Mesendoderm (in vitro differentiated cells): ENCODE measurements around the gene BRD3OS.

ENCODE experiments used
- DNase-seq: peaks from one replicate; pipeline ENCODE4 v3.0.0; 2013
- H2AK5ac ChIP-seq: 2 replicates; pipeline ENCODE4 v1.6.1; 2013; ENCODE audit warnings: low read length, inconsistent platforms
- H2BK120ac ChIP-seq: 2 replicates; pipeline ENCODE4 v1.6.1; 2013; ENCODE audit warnings: low read depth, mild to moderate bottlenecking, low read length, moderate library complexity, mixed read lengths
- H2BK15ac ChIP-seq: replicated peaks from 2 replicates; pipeline ENCODE4 v1.6.1; 2013; ENCODE audit warnings: low read depth, mild to moderate bottlenecking, moderate library complexity
- H2BK5ac ChIP-seq: 2 replicates; pipeline ENCODE4 v1.6.1; 2013; ENCODE audit warnings: low read length, inconsistent platforms
- H3K18ac ChIP-seq: 2 replicates; pipeline ENCODE4 v1.6.1; 2013; ENCODE audit warnings: mild to moderate bottlenecking, low read length, mixed read lengths
- H3K23ac ChIP-seq: one replicate; pipeline ENCODE4 v1.6.1; 2013; ENCODE audit warnings: low read length
- H3K27ac ChIP-seq: 2 replicates; pipeline ENCODE4 v1.5.1; 2013; ENCODE audit warnings: low read depth, mild to moderate bottlenecking, inconsistent platforms, low read length, moderate library complexity
- H3K27me3 ChIP-seq: 2 replicates; pipeline ENCODE4 v1.6.1; 2013; ENCODE audit warnings: low read length, control low read depth, mild to moderate bottlenecking, inconsistent platforms; ENCODE audit not compliant: insufficient read depth, poor library complexity
- H3K36me3 ChIP-seq: 2 replicates; pipeline ENCODE4 v1.6.1; 2013; ENCODE audit warnings: low read length, inconsistent platforms; ENCODE audit not compliant: control insufficient read depth, insufficient read depth
- H3K4ac ChIP-seq: one replicate; pipeline ENCODE4 v1.6.1; 2013; ENCODE audit warnings: low read depth, mild to moderate bottlenecking, low read length, moderate library complexity
- H3K4me1 ChIP-seq: 2 replicates; pipeline ENCODE4 v1.6.1; 2013; ENCODE audit warnings: low read depth, low read length, inconsistent platforms; ENCODE audit not compliant: control insufficient read depth
- H3K4me2 ChIP-seq: 2 replicates; pipeline ENCODE4 v1.6.1; 2013; ENCODE audit warnings: low read length
- H3K4me3 ChIP-seq: 2 replicates; pipeline ENCODE4 v1.5.1; 2013; ENCODE audit warnings: mild to moderate bottlenecking, low read length
- H3K56ac ChIP-seq: one replicate; pipeline ENCODE4 v1.6.1; 2013; ENCODE audit warnings: low read length
- H3K79me1 ChIP-seq: 2 replicates; pipeline ENCODE4 v1.6.1; 2013; ENCODE audit warnings: low read length, inconsistent platforms
- H3K79me2 ChIP-seq: 2 replicates; pipeline ENCODE4 v1.6.1; 2013; ENCODE audit warnings: mild to moderate bottlenecking, low read length; ENCODE audit not compliant: control insufficient read depth, insufficient read depth
- H3K9ac ChIP-seq: 2 replicates; pipeline ENCODE4 v1.6.1; 2013; ENCODE audit warnings: low read length, inconsistent platforms
- H4K5ac ChIP-seq: one replicate; pipeline ENCODE4 v1.6.1; 2013; ENCODE audit warnings: low read length
- H4K8ac ChIP-seq: one replicate; pipeline ENCODE4 v1.6.1; 2013; ENCODE audit warnings: low read depth, mild to moderate bottlenecking, control low read depth, low read length, moderate library complexity
- WGBS: extraction: QIAGEN DNeasy Blood & Tissue Kit; methylation state at CpG from one replicate; pipeline ENCODE4 v1.1.7; 2013; ENCODE audit warnings: low lambda C conversion rate, missing lambda C conversion rate; ENCODE audit not compliant: insufficient coverage; ENCODE audit errors: extremely low coverage; 5-methylcytosine and 5-hydroxymethylcytosine counted together

BRD3OS gene

DNA sequence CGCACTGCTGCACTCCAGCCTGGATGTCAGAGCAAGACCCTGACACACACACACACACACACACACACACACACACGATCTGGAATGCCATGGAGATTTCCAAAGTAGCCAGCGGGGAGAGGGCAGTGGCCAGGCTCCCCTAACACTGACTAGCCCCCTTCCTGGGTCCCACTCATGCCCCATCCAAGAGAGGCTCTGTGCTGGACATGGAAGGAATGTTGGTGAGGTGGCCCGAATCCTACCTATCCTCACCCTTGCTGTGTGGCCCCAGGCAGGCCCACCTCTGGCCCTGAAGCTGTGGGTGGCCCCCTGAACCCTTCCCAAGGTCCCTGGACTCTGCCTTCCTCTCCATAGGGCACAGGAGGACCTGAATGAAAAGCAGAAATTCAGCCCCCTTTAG lies 35.3 kb downstream of the BRD3OS start:
- Histone ChIP-seq H2BK120ac (no peak overlapping the region), H3K9ac (no peak overlapping the region), H2BK15ac (no peak overlapping the region), H3K27me3 (no peaks in the 10 kb centered on the region), H3K4me1 (peaks cover under 1% of the 10 kb centered on the region), H3K36me3 (no peaks in the 10 kb centered on the region), H2AK5ac (no peak overlapping the region), H3K23ac (no peak overlapping the region), H4K8ac (no peak overlapping the region), H3K56ac (no peak overlapping the region), H3K79me1 (peaks cover 33% of the 10 kb centered on the region), H3K4ac (no peak overlapping the region), H3K4me3 (no peak overlapping the region), H3K18ac (no peak overlapping the region), H3K79me2 (peaks cover 92% of the 10 kb centered on the region), H3K4me2 (no peak overlapping the region), H2BK5ac (no peak overlapping the region), H3K27ac (no peak overlapping the region), H4K5ac (no peak overlapping the region)
- DNase-seq, result no peak
- no CpG with 5 or more reads among the region's 4 CpGs for WGBS

DNA sequence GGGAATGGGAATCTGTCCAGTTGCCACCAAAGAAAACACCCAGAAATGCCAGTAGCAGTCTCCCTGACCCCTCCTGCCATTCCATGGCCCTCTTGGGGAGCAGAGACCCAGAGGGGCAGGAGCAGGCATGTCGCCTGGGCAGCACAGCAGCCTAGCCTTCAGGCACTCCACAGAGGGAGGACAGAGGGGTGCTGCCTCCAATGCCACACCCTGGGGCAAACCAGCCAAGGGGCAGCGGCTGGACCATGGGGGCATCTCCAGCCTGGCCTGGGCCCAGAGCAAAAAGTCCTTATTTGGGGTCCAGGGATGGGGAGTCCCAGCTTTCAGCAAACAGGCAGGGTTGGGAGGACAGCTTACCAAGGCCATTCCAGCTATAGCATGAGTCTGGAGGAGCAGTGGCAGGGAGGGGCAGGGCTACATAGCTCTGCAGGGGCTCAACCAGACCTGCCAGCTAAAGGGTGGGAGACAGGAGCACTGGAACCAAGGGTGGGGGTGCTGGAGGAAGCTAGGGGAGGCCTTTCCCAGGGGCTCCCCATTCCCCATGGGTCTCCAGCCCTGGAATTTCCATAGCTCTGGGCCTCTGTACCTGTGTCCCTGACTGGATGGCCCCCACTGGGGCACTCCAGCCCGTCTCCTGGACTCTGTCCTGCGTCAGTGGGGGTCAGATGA lies 35.9 kb downstream of the BRD3OS start:
- H3K79me1 ChIP-seq, result peaks cover 34% of the 10 kb centered on the region
- no peak overlapping the region for H2BK120ac ChIP-seq
- H3K18ac ChIP-seq, result no peak overlapping the region
- H3K56ac ChIP-seq, result no peak overlapping the region
- no peak overlapping the region for H4K8ac ChIP-seq
- no peak overlapping the region for H3K4me3 ChIP-seq
- no peak overlapping the region for H3K9ac ChIP-seq
- no peaks in the 10 kb centered on the region for H3K36me3 ChIP-seq
- H3K4me2 ChIP-seq, result no peak overlapping the region
- no peak overlapping the region for H2AK5ac ChIP-seq
- DNase-seq, result no peak
- H3K23ac ChIP-seq, result no peak overlapping the region
- no peak overlapping the region for H4K5ac ChIP-seq
- no CpG with 5 or more reads among the region's 4 CpGs for WGBS
- no peaks in the 10 kb centered on the region for H3K27me3 ChIP-seq
- no peak overlapping the region for H3K4ac ChIP-seq
- H2BK15ac ChIP-seq, result no peak overlapping the region
- H3K27ac ChIP-seq, result no peak overlapping the region
- H3K79me2 ChIP-seq, result peaks cover 92% of the 10 kb centered on the region
- no peak overlapping the region for H2BK5ac ChIP-seq
- H3K4me1 ChIP-seq, result peaks cover 5% of the 10 kb centered on the region

DNA sequence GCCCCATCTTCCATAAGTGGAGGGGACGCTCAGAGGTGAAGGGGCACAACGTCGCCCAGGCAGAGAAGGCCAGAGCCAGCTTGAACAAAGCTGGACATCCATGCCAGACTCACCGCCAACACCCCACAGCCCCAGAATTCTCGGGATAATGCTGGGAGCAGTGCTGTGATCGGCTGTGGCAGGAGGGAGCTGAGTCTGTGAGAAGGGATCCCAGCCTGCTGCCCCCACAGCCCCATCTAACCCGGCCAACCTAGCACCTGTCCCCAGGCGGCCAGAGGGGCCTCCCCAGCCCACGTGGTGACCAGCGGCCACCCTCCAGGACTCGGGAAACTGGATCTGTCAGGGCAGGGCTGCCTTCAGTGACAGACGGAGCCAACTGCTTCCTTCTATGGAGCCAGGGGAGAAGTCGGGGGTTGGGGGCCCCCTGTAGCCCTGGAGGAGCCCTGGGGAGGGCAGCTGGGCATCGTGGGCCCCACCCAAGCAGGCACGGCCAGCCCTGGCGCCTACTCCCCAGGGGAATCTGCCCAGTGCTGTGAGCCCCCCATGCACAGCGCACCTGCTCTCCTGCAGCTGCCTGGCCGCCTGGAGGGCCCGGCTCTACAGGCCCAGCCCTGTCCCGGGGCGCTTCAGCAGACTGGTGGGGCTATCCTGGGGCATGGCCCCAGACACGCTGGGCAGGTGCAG lies 36.5 kb downstream of the BRD3OS start:
- H3K9ac ChIP-seq, result no peak overlapping the region
- no peaks in the 10 kb centered on the region for H3K27me3 ChIP-seq
- H3K27ac ChIP-seq, result no peak overlapping the region
- no CpG with 5 or more reads among the region's 22 CpGs for WGBS
- H3K4me2 ChIP-seq, result no peak overlapping the region
- no peak overlapping the region for H2AK5ac ChIP-seq
- no peak overlapping the region for H4K8ac ChIP-seq
- H3K4me3 ChIP-seq, result no peak overlapping the region
- H2BK15ac ChIP-seq, result no peak overlapping the region
- no peak overlapping the region for H2BK5ac ChIP-seq
- H2BK120ac ChIP-seq, result no peak overlapping the region
- peaks cover 92% of the 10 kb centered on the region for H3K79me2 ChIP-seq
- no peak overlapping the region for H3K18ac ChIP-seq
- H3K4me1 ChIP-seq, result peaks cover 5% of the 10 kb centered on the region
- no peak overlapping the region for H4K5ac ChIP-seq
- no peak overlapping the region for H3K23ac ChIP-seq
- DNase-seq, result no peak
- peaks cover 33% of the 10 kb centered on the region for H3K79me1 ChIP-seq
- H3K36me3 ChIP-seq, result no peaks in the 10 kb centered on the region
- H3K4ac ChIP-seq, result no peak overlapping the region
- no peak overlapping the region for H3K56ac ChIP-seq

DNA sequence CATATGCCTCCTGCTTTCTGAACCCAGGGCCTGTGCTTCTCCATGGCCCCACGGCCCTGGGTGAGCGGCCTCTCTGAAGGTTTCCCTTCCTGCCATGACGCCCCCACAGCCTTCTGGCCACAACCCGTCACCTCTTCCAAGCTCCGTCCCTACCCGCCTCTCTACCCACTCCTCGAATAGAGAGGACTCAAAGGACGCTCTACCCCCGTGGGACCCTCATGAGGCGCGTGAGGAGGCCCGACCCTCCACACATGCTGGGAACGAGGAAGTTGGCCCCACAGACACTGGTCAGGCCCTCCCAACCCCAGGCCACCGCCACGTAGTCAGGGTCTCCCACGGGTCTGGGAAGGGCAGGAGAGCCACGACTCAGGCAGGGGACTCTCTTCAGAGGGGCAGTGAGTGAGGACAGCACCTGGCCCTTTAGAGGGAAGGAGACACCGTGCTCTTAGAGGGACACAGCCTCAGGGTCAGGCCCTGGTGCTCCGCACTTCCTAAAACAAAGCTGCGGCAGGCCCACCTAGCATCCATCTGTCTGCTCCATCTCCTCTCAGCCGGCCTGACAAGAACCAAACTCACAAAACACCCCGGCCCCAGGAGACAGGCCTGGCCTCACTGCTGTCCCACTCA lies 37.3 kb downstream of the BRD3OS start:
- Histone ChIP-seq H2BK15ac (no peak overlapping the region), H3K36me3 (no peaks in the 10 kb centered on the region), H2BK120ac (no peak overlapping the region), H3K27me3 (no peaks in the 10 kb centered on the region), H4K5ac (no peak overlapping the region), H2BK5ac (no peak overlapping the region), H3K23ac (no peak overlapping the region), H3K4me2 (no peak overlapping the region), H3K4ac (no peak overlapping the region), H3K18ac (no peak overlapping the region), H4K8ac (no peak overlapping the region), H3K56ac (no peak overlapping the region), H3K79me1 (peaks cover 31% of the 10 kb centered on the region), H3K27ac (no peak overlapping the region), H2AK5ac (no peak overlapping the region), H3K9ac (no peak overlapping the region), H3K4me3 (no peak overlapping the region), H3K4me1 (peaks cover 5% of the 10 kb centered on the region), H3K79me2 (peaks cover 89% of the 10 kb centered on the region)
- WGBS, result no CpG with 5 or more reads among the region's 22 CpGs
- no peak for DNase-seq

DNA sequence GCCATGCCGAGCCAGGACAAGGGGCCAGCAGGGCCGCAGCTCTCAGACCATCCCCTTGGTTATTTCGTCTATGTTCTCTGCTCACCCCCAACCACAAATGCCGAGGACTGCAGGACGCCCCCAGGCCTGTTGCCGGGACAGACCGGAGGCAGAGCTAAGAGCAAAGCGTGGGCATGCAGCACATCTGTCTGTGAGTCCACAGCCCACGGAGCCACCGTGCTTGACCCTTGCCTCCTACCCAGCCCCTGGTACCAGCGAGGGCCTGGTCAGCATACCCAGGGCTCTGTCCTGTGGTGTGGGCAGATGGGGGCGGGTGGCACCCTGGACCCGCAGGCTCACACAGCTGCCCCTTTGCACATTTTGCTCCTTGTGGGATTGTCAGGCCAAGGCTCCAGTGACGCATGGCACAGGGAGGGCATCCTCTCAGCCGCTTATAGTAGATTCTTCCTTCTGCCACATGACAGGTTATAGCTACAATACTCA lies 37.8 kb downstream of the BRD3OS start:
- no peak overlapping the region for H2AK5ac ChIP-seq
- no peak for DNase-seq
- H3K79me2 ChIP-seq, result peaks cover 85% of the 10 kb centered on the region
- H3K23ac ChIP-seq, result no peak overlapping the region
- no peak overlapping the region for H2BK120ac ChIP-seq
- H2BK15ac ChIP-seq, result no peak overlapping the region
- no peak overlapping the region for H3K18ac ChIP-seq
- peaks cover 28% of the 10 kb centered on the region for H3K79me1 ChIP-seq
- no peaks in the 10 kb centered on the region for H3K36me3 ChIP-seq
- no peaks in the 10 kb centered on the region for H3K27me3 ChIP-seq
- H4K5ac ChIP-seq, result no peak overlapping the region
- WGBS, result no CpG with 5 or more reads among the region's 15 CpGs
- H4K8ac ChIP-seq, result no peak overlapping the region
- no peak overlapping the region for H3K4me2 ChIP-seq
- no peak overlapping the region for H3K4me3 ChIP-seq
- H3K27ac ChIP-seq, result no peak overlapping the region
- H3K4ac ChIP-seq, result no peak overlapping the region
- H3K9ac ChIP-seq, result no peak overlapping the region
- no peak overlapping the region for H2BK5ac ChIP-seq
- no peak overlapping the region for H3K56ac ChIP-seq
- H3K4me1 ChIP-seq, result peaks cover 5% of the 10 kb centered on the region
